Astrocyte (in vitro differentiated cells and primary cell): ENCODE data around the gene CCR2. TPM values are rescaled to one million over a fixed set of nuclear protein-coding genes. Genes with fewer than 3 reads are reported as not detected.

Experiments used
- DNase-seq: peaks from one replicate; pipeline ENCODE4 v3.0.0-alpha.2; 2010; ENCODE audit warnings: low read depth
- FAIRE-seq: peaks from 2 replicates; lab custom pipeline; 2011; peaks lifted over from hg19 to GRCh38; lab: Jason Lieb, UNC
- H2AFZ ChIP-seq: 2 replicates; pipeline ENCODE4 v1.6.0; 2012; ENCODE audit warnings: low read depth, low read length, inconsistent platforms
- H3K27ac ChIP-seq: 2 replicates; pipeline ENCODE4 v1.5.1; 2011; ENCODE audit warnings: low read depth, low read length, inconsistent platforms
- H3K27me3 ChIP-seq: 2 replicates; pipeline ENCODE4 v1.6.0; 2011; ENCODE audit warnings: low read length, inconsistent platforms; ENCODE audit not compliant: insufficient read depth
- H3K36me3 ChIP-seq: 2 replicates; pipeline ENCODE4 v1.5.1; 2011; ENCODE audit warnings: low read length, inconsistent platforms; ENCODE audit not compliant: insufficient read depth
- H3K4me1 ChIP-seq: 2 replicates; pipeline ENCODE4 v1.5.1; 2011; ENCODE audit warnings: low read length, inconsistent platforms; ENCODE audit not compliant: insufficient read depth
- H3K4me2 ChIP-seq: 2 replicates; pipeline ENCODE4 v1.6.0; 2012; ENCODE audit warnings: low read length, inconsistent platforms
- H3K4me3 ChIP-seq: 2 replicates; pipeline ENCODE4 v1.5.1; 2011; ENCODE audit warnings: low read depth, mild to moderate bottlenecking, low read length, inconsistent platforms; ENCODE audit not compliant: insufficient read depth
- H3K79me2 ChIP-seq: 2 replicates; pipeline ENCODE4 v1.6.0; 2012; ENCODE audit warnings: mild to moderate bottlenecking, low read length, inconsistent platforms; ENCODE audit not compliant: insufficient read depth
- H3K9ac ChIP-seq: 2 replicates; pipeline ENCODE4 v1.6.0; 2012; ENCODE audit warnings: mild to moderate bottlenecking, low read length, inconsistent platforms
- H3K9me3 ChIP-seq: 2 replicates; pipeline ENCODE4 v1.5.1; 2012; ENCODE audit warnings: low read depth, mild to moderate bottlenecking, low read length, inconsistent platforms; ENCODE audit not compliant: insufficient read depth
- H4K20me1 ChIP-seq: 2 replicates; pipeline ENCODE4 v1.6.0; 2012; ENCODE audit warnings: low read length, inconsistent platforms; ENCODE audit not compliant: insufficient read depth
- H3K27ac Mint-ChIP-seq: one replicate; pipeline ENCODE4 v1.8.0; 2021; ENCODE audit warnings: mild to moderate bottlenecking, mixed read lengths; ENCODE audit not compliant: unreplicated experiment
- H3K27me3 Mint-ChIP-seq: one replicate; pipeline ENCODE4 v1.8.0; 2021; ENCODE audit warnings: low read depth, mixed read lengths; ENCODE audit not compliant: unreplicated experiment
- H3K36me3 Mint-ChIP-seq: one replicate; pipeline ENCODE4 v1.8.0; 2021; ENCODE audit warnings: low read depth, mixed read lengths; ENCODE audit not compliant: unreplicated experiment
- H3K4me1 Mint-ChIP-seq: one replicate; pipeline ENCODE4 v1.8.0; 2021; ENCODE audit warnings: low read depth, mixed read lengths; ENCODE audit not compliant: unreplicated experiment
- H3K4me3 Mint-ChIP-seq: one replicate; pipeline ENCODE4 v1.8.0; 2021; ENCODE audit warnings: mild to moderate bottlenecking, moderate library complexity, mixed read lengths; ENCODE audit not compliant: unreplicated experiment
- H3K9me3 Mint-ChIP-seq: one replicate; pipeline ENCODE4 v1.8.0; 2021; ENCODE audit warnings: mild to moderate bottlenecking, mixed read lengths; ENCODE audit not compliant: unreplicated experiment
- CTCF ChIP-seq: IDR thresholded peaks from 2 replicates; pipeline ENCODE4 v1.5.1; 2011; ENCODE audit warnings: low read depth, mild to moderate bottlenecking, inconsistent platforms, low read length, moderate library complexity; ENCODE audit not compliant: insufficient read depth
- EZH2 ChIP-seq: IDR thresholded peaks from 2 replicates; pipeline ENCODE4 v1.6.1; 2012; ENCODE audit warnings: mild to moderate bottlenecking, low read length, inconsistent platforms; ENCODE audit not compliant: insufficient read depth
- total RNA-seq: library from RNA; stranded (reverse); gene quantifications from 2 replicates; pipeline ENCODE4 v1.2.1, GENCODE V29; 2021

CCR2 gene
- total RNA-seq, 1 donor from 2014 or later: not detected

DNA sequence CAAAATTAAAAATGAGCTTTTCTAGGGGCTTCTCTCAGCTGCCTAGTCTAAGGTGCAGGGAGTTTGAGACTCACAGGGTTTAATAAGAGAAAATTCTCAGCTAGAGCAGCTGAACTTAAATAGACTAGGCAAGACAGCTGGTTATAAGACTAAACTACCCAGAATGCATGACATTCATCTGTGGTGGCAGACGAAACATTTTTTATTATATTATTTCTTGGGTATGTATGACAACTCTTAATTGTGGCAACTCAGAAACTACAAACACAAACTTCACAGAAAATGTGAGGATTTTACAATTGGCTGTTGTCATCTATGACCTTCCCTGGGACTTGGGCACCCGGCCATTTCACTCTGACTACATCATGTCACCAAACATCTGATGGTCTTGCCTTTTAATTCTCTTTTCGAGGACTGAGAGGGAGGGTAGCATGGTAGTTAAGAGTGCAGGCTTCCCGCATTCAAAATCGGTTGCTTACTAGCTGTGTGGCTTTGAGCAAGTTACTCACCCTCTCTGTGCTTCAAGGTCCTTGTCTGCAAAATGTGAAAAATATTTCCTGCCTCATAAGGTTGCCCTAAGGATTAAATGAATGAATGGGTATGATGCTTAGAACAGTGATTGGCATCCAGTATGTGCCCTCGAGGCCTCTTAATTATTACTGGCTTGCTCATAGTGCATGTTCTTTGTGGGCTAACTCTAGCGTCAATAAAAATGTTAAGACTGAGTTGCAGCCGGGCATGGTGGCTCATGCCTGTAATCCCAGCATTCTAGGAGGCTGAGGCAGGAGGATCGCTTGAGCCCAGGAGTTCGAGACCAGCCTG is 17.8 kb downstream of the CCR2 start:
- Histone ChIP-seq H3K27ac (no peak overlapping the region), H3K4me3 (no peak overlapping the region), H4K20me1 (no peaks in the 10 kb centered on the region), H2AFZ (no peak overlapping the region), H3K79me2 (no peaks in the 10 kb centered on the region), H3K36me3 (no peaks in the 10 kb centered on the region), H3K9ac (no peak overlapping the region), H3K27me3 (peaks cover 63% of the 10 kb centered on the region), H3K4me2 (no peak overlapping the region), H3K4me1 (no peaks in the 10 kb centered on the region), H3K9me3 (no peaks in the 10 kb centered on the region)
- Mint-ChIP-seq H3K4me1 (peaks cover 7% of the 10 kb centered on the region), H3K36me3 (no peaks in the 10 kb centered on the region), H3K27ac (no peak overlapping the region), H3K4me3 (no peak overlapping the region), H3K9me3 (no peaks in the 10 kb centered on the region), H3K27me3 (peaks cover 34% of the 10 kb centered on the region)
- DNase-seq (no peak), FAIRE-seq (no peak)
- TF ChIP-seq EZH2 (no peak), CTCF (no peak)

GRCh38 chr3:46372492-46373359 is 18.8 kb downstream of the CCR2 start:
- no peak overlapping the region for H2AFZ ChIP-seq
- Mint-ChIP-seq H3K9me3 (no peaks in the 10 kb centered on the region), H3K4me1 (peaks cover 7% of the 10 kb centered on the region), H3K27ac (no peak overlapping the region), H3K27me3 (peaks cover 37% of the 10 kb centered on the region), H3K4me3 (no peak overlapping the region), H3K36me3 (no peaks in the 10 kb centered on the region)
- no peak overlapping the region for H3K27ac ChIP-seq
- FAIRE-seq: no peak
- no peaks in the 10 kb centered on the region for H3K9me3 ChIP-seq
- no peak overlapping the region for H3K9ac ChIP-seq
- peaks cover 68% of the 10 kb centered on the region for H3K27me3 ChIP-seq
- H3K4me2 ChIP-seq: no peak overlapping the region
- DNase-seq: no peak
- no peak overlapping the region for H3K4me3 ChIP-seq
- H3K79me2 ChIP-seq: no peaks in the 10 kb centered on the region
- H3K4me1 ChIP-seq: no peaks in the 10 kb centered on the region
- TF ChIP-seq CTCF (peak; percentile 52), EZH2 (no peak)
- H3K36me3 ChIP-seq: no peaks in the 10 kb centered on the region
- H4K20me1 ChIP-seq: no peaks in the 10 kb centered on the region
